HG03139 (cell line): ENCODE data around the gene L3MBTL4.
"Not testable (repeated sequence)": the region's sequence is repeated elsewhere in the genome, so short reads cannot be mapped to it uniquely, and the experiment has no call there.

Source experiments
- ATAC-seq: cut with Tn5 transposase; IDR thresholded peaks from one replicate; pipeline ENCODE4 v1.9.1; 2021; ENCODE audit not compliant: unreplicated experiment

L3MBTL4 gene

DNA sequence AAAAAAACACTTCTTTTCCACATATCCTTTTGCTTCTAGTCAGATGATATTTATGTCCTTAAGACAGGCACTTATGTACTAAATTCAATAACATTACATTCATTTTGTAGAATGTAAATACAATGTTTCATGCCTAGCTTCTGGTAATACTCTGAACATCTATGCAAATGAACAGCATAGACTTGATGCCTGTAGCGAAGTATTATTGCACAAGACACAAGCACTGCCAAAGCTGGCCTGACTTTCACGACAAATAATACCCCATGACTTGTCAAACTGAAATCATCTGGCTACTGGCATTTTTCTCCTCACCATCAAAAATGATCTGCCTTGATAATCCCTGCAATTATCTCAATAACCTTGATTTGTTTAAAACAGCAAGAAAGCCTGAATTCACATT lies 101.3 kb downstream of the L3MBTL4 start:
- ATAC-seq, result no peak

DNA sequence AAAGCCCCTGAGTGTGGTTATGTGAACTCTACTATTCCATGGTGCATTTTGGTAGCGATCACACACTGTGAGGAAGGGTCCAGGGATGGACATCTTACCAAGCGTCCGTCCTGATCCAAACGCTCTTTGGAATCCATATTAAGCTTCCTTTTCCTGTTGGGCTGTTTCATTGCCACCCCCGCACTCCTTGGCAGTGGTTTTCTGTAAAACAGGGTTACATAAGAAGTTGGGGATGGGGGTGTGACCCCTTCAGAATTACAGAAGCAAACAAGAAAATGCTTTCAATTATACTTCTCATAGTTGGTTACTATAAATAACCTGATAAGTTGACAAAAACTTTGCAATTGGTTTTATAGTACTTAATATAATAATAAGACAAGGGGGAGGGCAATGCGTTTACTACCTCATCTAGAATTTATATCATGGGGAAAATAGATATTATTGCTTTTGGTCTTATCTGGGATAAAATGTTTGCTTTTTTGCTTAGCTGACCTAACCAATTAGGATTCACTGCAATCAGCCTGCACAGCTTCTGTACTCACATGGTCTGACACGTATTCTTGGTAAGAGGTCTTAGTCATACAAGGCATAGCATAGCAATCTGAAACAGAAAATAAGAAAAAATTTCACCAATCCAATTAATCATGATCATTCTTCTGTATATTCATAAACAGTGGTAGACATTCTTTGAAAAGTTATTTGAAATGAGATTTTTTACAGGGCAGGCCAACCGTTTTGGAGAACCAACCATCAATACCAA lies 103.1 kb downstream of the L3MBTL4 start:
- ATAC-seq, result no peak

DNA sequence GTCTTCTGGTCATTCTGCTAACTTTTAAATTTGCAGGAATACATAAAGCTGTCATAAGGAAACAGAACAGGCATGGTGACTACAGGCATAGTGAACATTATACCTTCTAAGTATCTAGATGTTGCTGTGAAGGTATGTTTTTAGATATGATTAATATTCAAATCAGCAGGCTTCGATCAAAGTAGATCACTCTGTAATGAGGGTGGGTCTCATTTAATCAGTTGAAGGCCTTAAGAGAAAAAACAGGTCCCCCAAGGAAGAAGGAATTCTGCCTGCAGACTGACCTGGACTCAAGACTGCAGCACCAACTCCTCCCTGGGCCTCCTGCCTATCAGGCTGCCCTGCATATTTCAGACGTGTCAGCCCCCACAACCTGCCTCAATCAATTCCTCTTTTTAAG lies 104.0 kb downstream of the L3MBTL4 start:
- no peak for ATAC-seq

DNA sequence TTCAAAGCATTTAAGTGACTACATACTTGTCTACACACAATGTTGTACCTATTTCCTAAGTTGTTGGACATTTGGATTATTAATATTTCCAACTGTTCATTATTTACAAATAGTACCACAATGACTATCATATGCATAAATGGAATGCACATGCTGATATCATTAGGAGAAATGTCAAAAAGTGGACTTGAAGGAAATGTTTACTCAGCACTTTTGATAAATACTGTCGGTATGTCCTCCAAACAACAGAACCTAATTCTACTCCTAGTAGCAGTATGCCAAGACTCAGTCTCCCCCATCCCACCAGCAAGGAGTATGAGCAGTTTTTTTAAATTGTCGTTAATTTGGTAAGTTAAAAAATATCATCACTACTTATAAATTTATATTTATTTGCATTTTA lies 116.8 kb downstream of the L3MBTL4 start:
- ATAC-seq, result no peak

DNA sequence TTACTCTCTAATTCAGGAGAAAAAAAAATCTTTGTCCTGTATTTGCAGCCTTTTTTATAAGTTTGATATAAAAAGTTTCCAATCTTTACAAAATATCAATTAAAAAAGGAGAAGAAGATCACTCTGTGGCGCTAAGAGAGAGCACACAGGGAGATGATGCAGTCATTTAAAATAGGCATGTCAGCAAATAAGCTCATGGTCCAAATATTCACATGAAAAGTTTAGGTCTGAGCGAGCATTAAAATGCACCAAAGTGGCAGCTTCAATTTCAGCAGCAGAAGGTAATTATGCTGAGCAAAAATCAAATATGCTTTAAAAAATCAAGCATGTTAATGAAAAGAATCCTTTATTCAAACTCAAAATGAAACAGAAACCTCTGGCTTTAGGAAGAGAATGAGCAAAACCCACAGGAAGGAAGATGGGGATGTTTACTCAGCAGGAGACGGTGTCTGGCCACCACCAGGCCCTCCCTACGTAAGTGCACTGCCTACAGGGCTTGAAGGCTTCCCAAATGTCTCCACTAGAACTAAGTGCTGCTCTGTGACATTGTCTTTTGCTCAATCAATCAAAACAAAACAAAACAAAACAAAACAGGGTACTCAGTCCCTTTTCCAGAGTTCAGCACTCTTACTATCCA lies 120.4 kb downstream of the L3MBTL4 start:
- no peak for ATAC-seq

DNA sequence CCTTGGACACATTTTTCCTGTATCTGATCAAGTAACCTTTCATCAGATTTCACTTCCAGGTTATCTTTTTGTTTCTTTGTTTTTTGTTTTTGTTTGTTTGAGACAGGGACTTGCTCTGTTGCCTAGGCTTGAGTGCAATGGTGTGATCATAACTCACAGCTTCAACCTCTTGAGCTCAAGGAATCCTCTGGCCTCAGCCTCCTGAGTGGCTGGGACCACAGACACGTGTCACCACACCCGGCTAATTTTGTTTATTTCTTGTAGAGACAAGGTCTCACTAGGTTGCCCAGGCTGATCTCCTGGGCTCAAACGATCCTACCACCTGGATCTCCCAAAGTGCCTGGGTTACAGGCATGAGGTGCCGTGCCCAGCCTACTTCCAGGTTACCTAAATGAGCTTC lies 124.9 kb downstream of the L3MBTL4 start:
- ATAC-seq, result no peak

DNA sequence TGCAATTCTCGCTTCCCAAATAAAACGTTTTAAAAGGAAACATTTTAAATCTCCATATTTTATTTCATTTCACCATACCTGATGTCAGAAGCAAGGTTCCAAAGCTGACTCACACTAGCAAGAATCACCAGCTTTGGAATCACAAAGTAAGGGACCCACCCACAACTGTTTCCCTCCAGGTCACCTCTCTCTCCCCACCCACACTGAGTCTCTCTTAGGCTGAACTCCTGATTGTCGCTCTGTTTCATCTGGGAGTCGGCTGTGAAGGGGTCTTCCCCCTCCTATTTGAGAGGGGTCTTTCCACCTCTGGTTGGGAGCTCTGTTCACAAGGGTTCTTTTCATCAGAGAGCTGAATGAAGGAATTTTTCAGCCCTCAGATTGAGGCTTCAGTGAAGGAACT lies 128.1 kb downstream of the L3MBTL4 start:
- ATAC-seq, result no peak

DNA sequence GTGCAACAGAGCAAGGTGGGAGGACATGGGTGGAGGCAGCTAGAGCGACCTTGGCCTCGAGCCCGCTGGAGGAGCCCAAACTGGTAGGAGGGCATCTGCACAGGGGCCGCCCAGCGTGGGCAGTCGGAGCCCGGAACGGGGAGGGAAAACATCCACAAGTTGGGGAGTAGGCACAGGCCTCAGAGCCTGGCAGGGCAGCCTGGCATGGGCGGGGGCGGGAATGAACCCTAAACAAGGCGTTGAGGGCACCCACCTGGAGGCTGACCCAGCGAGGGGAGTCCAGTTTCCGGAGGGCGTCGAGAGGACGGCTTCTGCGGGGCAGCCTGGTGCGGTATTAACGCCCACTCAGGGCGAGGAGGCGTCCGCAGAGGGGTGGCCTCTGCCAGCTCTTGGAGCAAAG lies 129.9 kb downstream of the L3MBTL4 start:
- no peak for ATAC-seq

DNA sequence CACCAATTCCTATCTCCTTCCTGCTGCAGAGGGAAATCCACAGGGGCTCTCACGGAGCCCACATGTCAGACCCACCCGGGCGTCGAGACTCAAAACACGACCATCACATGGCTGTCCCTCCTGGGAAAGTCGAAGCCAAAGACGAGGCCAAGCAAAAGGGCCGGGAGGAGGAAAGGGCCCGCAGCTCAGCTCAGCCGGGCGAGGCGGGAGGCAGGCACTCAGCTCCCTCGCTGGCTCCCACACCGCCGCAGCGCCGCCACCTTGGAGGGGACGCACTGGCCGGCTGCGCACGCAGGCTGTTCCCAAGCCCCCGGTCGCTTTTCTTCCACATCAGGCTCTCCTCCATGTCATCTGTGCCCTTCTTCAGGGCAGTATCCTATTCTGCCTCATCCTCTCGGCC lies 130.4 kb downstream of the L3MBTL4 start:
- no peak for ATAC-seq

DNA sequence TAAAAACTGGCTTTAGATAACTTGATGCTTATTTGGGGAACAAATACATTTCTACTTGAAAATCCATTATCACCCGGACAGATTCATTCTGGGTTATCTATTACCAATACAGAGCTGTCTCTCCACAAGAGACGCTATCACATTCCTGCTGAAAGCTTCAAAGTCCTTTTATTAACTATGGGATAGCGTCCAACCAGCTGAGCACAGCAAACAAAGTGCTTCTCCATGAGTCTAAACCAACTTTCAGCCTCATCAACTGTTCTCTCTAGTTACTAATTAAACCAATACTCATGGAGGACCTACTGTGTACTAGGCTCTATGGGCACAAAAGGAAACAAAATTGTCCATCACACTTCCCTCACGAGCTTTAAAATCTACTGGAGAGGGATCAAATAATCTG lies 132.8 kb downstream of the L3MBTL4 start:
- ATAC-seq, result no peak

DNA sequence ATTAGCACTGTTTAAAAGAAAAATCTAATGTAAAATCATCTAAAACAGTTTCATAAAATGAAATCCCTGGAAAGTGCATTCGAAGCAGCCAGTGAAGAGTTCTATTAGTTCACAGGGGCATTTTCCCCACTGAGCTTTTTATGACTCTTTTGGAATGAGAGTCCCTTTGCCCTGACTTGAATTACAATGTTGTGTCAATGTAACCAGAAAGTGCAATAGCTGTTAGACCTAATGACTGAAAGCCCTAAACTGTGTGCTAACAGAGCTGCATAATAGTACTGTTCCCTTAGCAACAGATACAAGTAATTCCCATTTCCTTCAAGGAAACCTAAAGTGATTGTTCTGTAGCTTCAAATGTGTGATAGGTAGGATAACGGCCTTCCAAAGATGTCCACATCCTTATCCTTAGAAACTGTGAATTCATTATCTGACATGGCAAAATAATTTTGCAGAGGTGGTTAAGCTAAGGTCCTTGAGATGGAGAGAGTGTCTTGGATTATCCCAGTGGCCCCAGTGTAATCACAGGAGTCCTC lies 134.4 kb downstream of the L3MBTL4 start:
- no peak for ATAC-seq

DNA sequence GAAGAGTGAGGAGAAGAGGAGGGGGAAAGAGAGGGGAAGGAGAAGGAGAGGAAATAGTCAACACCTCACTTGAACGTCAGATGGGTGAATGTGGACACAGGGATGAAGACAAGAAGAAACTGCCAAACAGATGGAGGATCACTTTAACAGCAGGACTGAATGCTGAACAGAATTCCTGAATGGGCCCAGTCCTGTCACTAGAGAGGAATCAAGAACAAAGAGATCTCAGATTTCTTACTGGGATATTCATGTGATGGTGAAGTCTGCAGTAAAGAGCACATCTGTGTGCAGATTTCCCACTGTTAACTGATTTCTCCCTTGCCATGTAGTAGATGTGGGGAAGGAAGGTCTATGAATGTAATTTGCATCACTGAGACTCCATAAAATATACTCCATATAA lies 135.4 kb downstream of the L3MBTL4 start:
- ATAC-seq, result no peak

DNA sequence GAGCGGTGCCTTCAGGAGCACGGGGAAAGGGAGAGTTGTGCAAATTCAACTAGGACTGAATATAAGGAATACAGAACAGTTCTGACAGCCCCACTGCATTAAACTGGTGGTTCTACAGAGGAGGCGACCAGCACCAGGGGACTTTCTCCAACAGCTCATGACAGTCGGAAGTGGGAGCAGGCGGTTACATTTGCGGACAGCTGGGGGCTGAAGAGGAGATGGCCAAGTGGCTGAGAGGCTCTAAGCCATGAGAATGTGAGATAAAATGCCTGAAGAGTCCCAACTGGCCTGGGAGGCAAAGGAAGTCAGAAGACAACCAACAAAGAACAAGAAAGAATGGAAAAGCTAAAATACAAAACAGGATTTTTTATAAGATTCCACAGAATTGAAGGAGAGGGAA lies 141.3 kb downstream of the L3MBTL4 start:
- no peak for ATAC-seq

DNA sequence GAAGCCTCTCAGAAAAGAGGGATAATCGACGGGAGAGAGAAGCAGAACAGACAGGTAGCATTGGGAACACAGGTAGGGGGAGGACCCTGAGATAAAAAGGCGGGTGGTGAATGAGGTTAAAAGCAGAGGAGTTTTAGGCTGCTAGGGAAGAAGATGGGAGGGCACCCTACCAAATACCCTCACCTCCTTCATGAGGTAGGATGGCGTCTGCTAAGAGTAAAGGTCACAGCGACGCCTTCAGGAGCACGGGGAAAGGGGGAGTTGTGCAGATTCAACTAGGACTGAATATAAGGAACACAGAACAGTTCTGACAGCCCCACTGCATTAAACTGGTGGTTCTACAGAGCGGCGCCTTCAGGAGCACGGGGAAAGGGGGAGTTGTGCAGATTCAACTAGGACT lies 142.6 kb downstream of the L3MBTL4 start:
- ATAC-seq, result not testable (repeated sequence)

DNA sequence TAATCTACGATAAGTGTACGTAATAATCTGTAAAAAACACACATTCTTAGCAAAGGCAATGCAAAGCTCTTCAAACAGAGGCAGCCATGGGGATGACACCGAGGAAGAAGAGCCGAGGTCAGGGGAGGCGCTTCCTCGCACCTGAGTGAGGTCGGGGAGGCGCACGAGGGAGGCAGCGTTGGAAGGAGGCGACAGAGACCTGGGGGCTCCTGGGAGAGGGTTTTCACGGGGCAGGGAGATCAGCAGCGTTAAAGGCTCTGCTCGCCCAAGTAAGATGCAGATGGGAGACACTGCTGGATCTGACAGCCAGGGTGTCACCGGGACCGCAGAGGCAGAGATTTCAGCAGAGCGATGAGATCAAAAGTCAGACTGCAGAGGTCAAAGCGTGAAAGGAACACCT lies 143.1 kb downstream of the L3MBTL4 start:
- ATAC-seq, result no peak

DNA sequence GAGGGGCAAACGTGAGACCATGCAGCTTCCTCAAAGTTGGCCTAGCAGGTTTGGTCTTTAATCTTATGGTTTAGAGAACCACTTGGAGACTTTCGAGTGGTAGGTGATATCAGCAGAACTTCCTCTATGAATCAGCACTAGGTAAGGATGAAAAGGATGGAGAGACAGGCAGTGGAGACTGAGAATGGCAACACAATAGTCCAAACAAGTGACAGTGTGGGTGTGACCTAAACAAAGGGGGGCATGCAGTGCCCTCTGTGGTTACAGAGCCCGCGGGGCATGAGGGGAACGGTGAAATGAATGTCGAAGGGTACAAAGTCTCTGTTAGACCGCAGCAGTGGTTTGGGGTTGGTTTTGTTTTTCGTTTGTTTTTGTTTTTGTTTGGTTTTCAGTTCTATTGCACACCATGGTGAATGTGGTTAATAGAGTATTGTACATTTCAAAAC lies 143.9 kb downstream of the L3MBTL4 start:
- ATAC-seq, result peak; percentile 69

DNA sequence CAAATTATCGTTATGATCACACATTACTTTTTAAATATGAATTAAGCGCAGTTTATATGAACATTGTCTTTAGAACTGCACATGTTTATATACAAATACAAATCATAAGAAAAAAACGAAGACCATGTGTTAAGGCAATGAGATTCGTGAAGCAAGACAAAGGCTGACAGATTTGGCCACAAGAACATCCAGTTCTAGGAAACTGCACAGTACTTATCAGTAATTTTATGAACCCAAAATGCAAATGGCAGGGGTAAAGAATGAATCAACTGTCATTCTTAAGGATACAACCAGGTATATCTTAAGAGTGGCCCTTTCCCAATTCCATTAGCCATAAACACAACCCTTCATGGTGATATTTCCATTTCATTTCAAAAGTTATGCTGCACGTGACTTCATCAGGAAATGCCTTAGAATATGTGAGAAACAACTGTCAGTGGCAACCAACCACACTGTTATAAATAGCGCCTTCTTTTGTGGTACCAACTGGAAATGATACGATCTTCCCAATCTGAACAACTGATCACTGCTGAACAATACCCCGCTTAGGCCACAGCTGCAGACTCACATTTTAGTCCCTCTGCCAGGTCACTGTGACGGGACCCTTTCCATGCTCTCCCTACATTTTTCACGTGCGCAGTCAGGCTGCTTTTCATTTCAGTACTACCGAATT lies 144.9 kb downstream of the L3MBTL4 start:
- no peak for ATAC-seq

DNA sequence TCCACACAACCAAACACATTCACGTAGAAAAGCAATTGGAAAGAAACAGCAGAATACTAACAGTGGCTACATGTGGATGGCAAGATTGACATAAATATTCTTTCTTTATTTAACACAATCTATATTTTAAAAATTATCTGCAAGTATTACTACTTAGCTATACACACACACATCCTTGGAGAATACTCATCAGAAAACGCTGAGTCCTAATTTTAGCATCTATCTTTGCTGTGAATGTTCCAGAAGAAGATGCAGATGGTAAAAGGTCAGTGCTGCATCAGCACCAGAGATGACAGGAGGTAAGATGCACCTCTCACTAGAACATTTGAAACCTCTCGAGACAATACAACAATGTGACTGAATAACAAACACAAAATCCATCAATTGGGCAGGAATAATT lies 148.5 kb downstream of the L3MBTL4 start:
- no peak for ATAC-seq

DNA sequence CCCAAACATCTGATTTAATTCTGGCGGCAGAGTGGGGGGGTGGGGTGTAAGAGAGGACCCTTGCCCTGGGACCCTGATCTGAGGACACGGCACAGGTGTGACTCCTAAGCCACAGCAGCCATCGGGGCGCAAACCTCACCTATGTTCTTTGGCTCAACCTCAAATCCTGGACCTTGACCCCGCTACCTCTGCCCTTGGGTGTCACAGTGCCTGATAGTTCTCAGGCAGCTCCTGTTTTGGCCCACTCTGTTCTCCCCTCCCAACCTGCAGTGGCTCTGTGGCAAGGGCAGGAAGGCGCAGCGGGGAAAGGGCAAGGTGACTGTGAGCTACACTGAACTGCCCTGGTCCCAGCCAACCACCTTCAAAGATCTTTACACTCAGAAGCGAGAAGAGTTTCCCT lies 152.8 kb downstream of the L3MBTL4 start:
- ATAC-seq, result no peak

DNA sequence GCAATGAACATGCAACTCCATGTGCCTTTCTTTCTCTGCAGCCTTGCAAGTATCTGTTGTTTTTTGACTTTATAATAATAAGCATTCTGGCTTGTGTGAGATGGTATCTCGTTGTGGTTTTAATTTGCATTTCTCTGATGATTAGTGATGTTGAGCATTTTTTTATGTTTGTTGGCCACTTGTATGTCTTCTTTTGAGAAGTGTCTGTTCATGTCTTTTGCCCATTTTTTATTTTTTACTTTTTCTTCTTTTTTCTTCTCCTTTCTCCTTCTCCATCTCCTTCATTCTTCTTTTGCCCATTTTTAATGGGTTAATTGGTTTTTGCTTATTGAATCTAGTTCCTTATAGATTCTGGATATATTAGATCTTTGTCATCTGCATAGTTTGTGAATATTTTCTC lies 155.4 kb downstream of the L3MBTL4 start:
- not testable (repeated sequence) for ATAC-seq

DNA sequence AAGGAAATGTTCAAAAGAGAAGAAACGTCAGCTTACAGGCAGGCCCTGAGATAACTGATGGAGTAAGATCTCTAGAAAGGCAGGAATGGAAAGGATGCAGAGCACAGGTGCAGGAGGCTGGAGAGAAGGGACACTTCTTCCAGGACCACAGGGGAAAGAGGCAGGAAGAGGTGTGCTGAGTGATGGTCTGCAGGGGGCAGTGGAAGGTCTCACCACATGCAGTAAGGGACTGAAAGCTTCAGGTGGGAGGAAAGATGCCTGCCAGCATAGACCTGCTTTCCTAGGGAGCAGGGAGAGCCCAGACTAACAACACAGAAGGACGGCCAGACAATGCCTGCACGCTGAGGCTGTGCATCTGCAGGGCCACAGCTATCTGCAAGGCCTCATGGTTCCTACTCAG lies 156.8 kb downstream of the L3MBTL4 start:
- no peak for ATAC-seq

DNA sequence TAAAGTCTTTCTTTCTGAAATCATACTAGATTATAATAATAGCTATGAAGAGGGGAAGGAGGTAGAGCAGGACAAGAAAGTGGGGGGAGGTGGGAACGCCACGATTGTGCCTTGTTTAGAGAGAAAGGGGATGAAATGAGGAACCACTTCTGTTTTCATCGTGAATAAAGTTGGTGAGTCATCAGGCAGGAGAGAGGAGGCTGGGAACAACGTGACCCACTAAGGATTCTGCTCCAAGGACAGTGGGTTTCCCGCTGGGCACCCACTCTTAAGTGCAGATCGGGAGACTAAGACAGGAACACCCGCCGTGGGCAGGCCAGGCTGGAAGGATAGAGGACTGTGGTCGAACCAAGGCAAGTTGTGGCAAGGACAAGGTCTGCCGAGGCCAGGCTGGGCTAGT lies 158.2 kb downstream of the L3MBTL4 start:
- no peak for ATAC-seq
